HG02763 (cell line): ENCODE data around the gene C1QTNF12.

Experiments used
- ATAC-seq: cut with Tn5 transposase; IDR thresholded peaks from one replicate; pipeline ENCODE4 v1.9.1; 2021; ENCODE audit warnings: mild to moderate bottlenecking, moderate library complexity; ENCODE audit not compliant: unreplicated experiment

C1QTNF12 gene

GRCh38 chr1:1215881-1216605, 30.5 kb downstream of the C1QTNF12 start:
- no peak for ATAC-seq

GRCh38 chr1:1215080-1215676, 31.3 kb downstream of the C1QTNF12 start:
- ATAC-seq = no peak

GRCh38 chr1:1213345-1214265, 32.9 kb downstream of the C1QTNF12 start, which contains the start of gene TNFRSF4:
TSS of gene TNFRSF4 (minus strand) at chr1:1214153. CDS start at chr1:1214127, 26 bp downstream.
- no peak for ATAC-seq

GRCh38 chr1:1212780-1213344, 33.7 kb downstream of the C1QTNF12 start:
- ATAC-seq = no peak

GRCh38 chr1:1211541-1212441, 34.7 kb downstream of the C1QTNF12 start:
- ATAC-seq = no peak

- ATAC-seq = no peak
Measured at GRCh38 chr1:1210726-1211540, 35.6 kb downstream of the C1QTNF12 start.

GRCh38 chr1:1208713-1209433, 37.6 kb downstream of the C1QTNF12 start:
- no peak for ATAC-seq

GRCh38 chr1:1207571-1207892, 39.0 kb downstream of the C1QTNF12 start:
- no peak for ATAC-seq

- no peak for ATAC-seq
Measured at GRCh38 chr1:1206966-1207531, 39.5 kb downstream of the C1QTNF12 start.

- ATAC-seq = no peak
Measured at GRCh38 chr1:1206376-1206965, 40.1 kb downstream of the C1QTNF12 start, which contains the start of gene TNFRSF18. TSS of gene TNFRSF18 (minus strand) at chr1:1206592. CDS start at chr1:1206571, 21 bp downstream.

GRCh38 chr1:1205769-1206375, 40.6 kb downstream of the C1QTNF12 start:
- ATAC-seq = no peak

GRCh38 chr1:1204998-1205768, 41.3 kb downstream of the C1QTNF12 start:
- no peak for ATAC-seq

GRCh38 chr1:1204425-1204920, 42.0 kb downstream of the C1QTNF12 start:
- no peak for ATAC-seq

GRCh38 chr1:1203561-1204424, 42.7 kb downstream of the C1QTNF12 start:
- ATAC-seq = no peak

GRCh38 chr1:1202831-1203560, 43.5 kb downstream of the C1QTNF12 start:
- ATAC-seq = no peak
